ENCODE measurements around the gene MAP2K6. TPM values are rescaled to one million over a fixed set of nuclear protein-coding genes. Genes with fewer than 3 reads are reported as not detected.
A peak's percentile ranks its signal among the peaks of the same experiment; 100 is the strongest.

The MAP2K6 gene
- 22.8 TPM for total RNA-seq
- 10 to 100 TPM; 12.6 to 17.4 (median 16.6) TPM for polyA plus RNA-seq (ENCODE audit: insufficient read depth in 1 of 8, insufficient read length in 8 of 8, low replicate concordance in 1 of 8)
- long read RNA-seq, donor 1, full-length matches to known transcripts, result 2 of 2 reads
- long read RNA-seq, donor 1, partial matches to known transcripts, result 0 of 2 reads
- long read RNA-seq, donor 1, other reads (novel, unspliced or antisense), result 0 of 2 reads
- long read RNA-seq, donor 2, result 0 reads
- long read RNA-seq, donor 3, result 0 reads
- long read RNA-seq, donor 4, full-length matches to known transcripts, result 6 of 6 reads
- long read RNA-seq, donor 4, partial matches to known transcripts, result 0 of 6 reads
- long read RNA-seq, donor 4, other reads (novel, unspliced or antisense), result 0 of 6 reads
- long read RNA-seq, donor 5, full-length matches to known transcripts, result 9 of 9 reads
- long read RNA-seq, donor 5, partial matches to known transcripts, result 0 of 9 reads
- long read RNA-seq, donor 5, other reads (novel, unspliced or antisense), result 0 of 9 reads
- long read RNA-seq, donor 6, full-length matches to known transcripts, result 1 of 1 reads
- long read RNA-seq, donor 6, partial matches to known transcripts, result 0 of 1 reads
- long read RNA-seq, donor 6, other reads (novel, unspliced or antisense), result 0 of 1 reads
- long read RNA-seq, donor 7, full-length matches to known transcripts, result 2 of 2 reads
- long read RNA-seq, donor 7, partial matches to known transcripts, result 0 of 2 reads
- long read RNA-seq, donor 7, other reads (novel, unspliced or antisense), result 0 of 2 reads
- long read RNA-seq, donor 8, full-length matches to known transcripts, result 5 of 5 reads
- long read RNA-seq, donor 8, partial matches to known transcripts, result 0 of 5 reads
- long read RNA-seq, donor 8, other reads (novel, unspliced or antisense), result 0 of 5 reads
- long read RNA-seq, donor 9, full-length matches to known transcripts, result 5 of 5 reads
- long read RNA-seq, donor 9, partial matches to known transcripts, result 0 of 5 reads
- long read RNA-seq, donor 9, other reads (novel, unspliced or antisense), result 0 of 5 reads
- long read RNA-seq, donor 10, full-length matches to known transcripts, result 5 of 5 reads
- long read RNA-seq, donor 10, partial matches to known transcripts, result 0 of 5 reads
- long read RNA-seq, donor 10, other reads (novel, unspliced or antisense), result 0 of 5 reads
- long read RNA-seq, donor 11, full-length matches to known transcripts, result 2 of 10 reads
- long read RNA-seq, donor 11, partial matches to known transcripts, result 8 of 10 reads
- long read RNA-seq, donor 11, other reads (novel, unspliced or antisense), result 0 of 10 reads

DNA sequence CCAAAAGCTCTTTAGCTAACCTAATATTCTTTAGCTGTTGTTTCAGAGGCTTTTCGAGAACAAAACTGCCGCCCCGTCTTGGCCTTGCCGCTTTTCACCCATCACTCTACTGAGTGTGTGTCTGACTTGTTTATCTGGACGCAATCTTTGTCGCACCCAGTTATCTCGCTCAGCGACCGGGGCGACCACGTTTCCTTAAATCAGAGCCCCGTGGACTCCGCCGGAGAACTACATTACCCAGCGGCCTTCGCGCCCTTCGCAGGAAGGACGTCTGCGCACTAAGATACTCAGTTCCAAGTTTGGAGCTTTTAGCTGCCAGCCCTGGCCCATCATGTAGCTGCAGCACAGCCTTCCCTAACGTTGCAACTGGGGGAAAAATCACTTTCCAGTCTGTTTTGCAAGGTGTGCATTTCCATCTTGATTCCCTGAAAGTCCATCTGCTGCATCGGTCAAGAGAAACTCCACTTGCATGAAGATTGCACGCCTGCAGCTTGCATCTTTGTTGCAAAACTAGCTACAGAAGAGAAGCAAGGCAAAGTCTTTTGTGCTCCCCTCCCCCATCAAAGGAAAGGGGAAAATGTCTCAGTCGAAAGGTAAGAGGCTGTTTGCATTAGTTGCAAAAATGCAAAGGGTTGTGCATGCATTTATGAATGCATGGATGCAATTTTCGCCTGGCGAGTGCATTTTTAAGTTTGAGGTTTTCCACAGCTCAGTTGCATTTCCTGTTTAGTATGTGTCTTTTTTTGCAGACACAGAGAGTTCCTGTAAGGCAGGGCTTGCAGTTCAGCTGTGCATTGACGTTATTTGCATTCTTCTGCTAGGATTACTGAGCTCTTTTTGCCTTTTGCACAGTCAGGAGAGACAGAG lies at the start of gene MAP2K6:
MAP2K6 (plus strand) TSS at position 290 of the 867 bp plus-strand sequence; CDS start at position 578, 288 bp downstream.
- no peaks in the 10 kb centered on the region for H3K36me3 ChIP-seq (ENCODE audit: control insufficient read depth, insufficient read depth, low read length)
- H3K4me3 ChIP-seq (ENCODE audit: low read length), result peak within 1 kb of the TSS; percentile 79
- WGBS (ENCODE audit: insufficient coverage), result 2% methylated on average over 25 of the region's 27 CpGs
- no peaks in the 10 kb centered on the region for H3K9me3 ChIP-seq (replicated peaks; ENCODE audit: control insufficient read depth, low read depth, low read length)
- H3K4me1 ChIP-seq (ENCODE audit: control insufficient read depth, insufficient read depth, low read length), result peaks cover 2% of the 10 kb centered on the region
- H3K27ac ChIP-seq (ENCODE audit: low read length), result peak within 1 kb of the TSS; percentile 55
- H3K27me3 ChIP-seq (ENCODE audit: control insufficient read depth, insufficient read depth, low read length), result no peaks in the 10 kb centered on the region
- DNase-seq, result peak; percentile 95

DNA sequence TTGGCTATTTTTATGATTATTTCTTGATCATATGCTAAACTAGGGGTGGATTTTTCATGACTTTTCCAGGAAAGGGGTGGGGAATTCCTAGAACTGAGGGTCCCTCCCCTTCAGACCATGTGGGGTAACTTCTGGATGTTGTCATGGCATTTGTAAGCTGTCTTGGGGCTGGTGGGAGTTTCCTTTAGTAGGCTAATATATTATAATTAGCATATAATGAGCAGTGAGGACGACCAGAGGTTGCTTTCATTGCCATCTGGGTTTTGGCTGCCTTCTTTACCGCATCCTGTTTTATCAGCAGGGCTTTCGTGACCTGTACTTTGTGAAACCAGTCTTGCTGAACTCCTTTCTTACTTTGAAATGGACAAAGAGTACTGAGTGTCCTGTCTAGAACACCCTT lies 47.2 kb upstream of the MAP2K6 start:
- 93% methylated on average over 2 of the region's 3 CpGs for WGBS (ENCODE audit: insufficient coverage)
- no peaks in the 10 kb centered on the region for H3K27me3 ChIP-seq (ENCODE audit: control insufficient read depth, insufficient read depth, low read length)

DNA sequence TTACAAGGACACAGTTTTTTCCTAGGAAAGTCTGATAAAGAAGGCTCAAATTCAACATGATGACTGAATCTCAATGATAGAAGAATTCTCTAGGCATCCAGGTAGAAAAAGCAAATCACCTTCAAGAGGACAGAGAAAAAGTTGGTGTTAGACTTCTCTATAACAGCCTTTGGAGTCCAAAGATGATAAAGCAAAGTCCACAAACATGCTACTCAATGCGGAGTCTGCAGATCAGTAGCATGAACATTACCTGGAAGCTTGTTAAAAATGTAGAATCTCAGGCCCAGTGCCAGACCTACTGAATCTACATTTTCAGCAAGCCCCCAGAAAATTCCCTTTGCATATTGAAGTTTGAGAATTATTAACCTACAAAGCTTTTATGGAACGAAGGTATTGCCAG lies 41.4 kb upstream of the MAP2K6 start:
- Histone ChIP-seq H3K4me3 (ENCODE audit: low read length) (no peak overlapping the region), H3K36me3 (ENCODE audit: control insufficient read depth, insufficient read depth, low read length) (no peaks in the 10 kb centered on the region), H3K27me3 (ENCODE audit: control insufficient read depth, insufficient read depth, low read length) (no peaks in the 10 kb centered on the region), H3K27ac (ENCODE audit: low read length) (no peak overlapping the region), H3K4me1 (ENCODE audit: control insufficient read depth, insufficient read depth, low read length) (no peaks in the 10 kb centered on the region), H3K9me3 (replicated peaks; ENCODE audit: control insufficient read depth, low read depth, low read length) (no peaks in the 10 kb centered on the region)
- WGBS (ENCODE audit: insufficient coverage), result no CpG with 5 or more reads among the region's 2 CpGs
- no peak for DNase-seq

More for the DNA sequence above, 47.2 kb upstream of the MAP2K6 start:
- DNase-seq, result no peak
- Histone ChIP-seq H3K4me1 (ENCODE audit: control insufficient read depth, insufficient read depth, low read length) (no peaks in the 10 kb centered on the region), H3K36me3 (ENCODE audit: control insufficient read depth, insufficient read depth, low read length) (no peaks in the 10 kb centered on the region), H3K9me3 (replicated peaks; ENCODE audit: control insufficient read depth, low read depth, low read length) (no peaks in the 10 kb centered on the region), H3K27ac (ENCODE audit: low read length) (no peak overlapping the region), H3K4me3 (ENCODE audit: low read length) (no peak overlapping the region)

DNA sequence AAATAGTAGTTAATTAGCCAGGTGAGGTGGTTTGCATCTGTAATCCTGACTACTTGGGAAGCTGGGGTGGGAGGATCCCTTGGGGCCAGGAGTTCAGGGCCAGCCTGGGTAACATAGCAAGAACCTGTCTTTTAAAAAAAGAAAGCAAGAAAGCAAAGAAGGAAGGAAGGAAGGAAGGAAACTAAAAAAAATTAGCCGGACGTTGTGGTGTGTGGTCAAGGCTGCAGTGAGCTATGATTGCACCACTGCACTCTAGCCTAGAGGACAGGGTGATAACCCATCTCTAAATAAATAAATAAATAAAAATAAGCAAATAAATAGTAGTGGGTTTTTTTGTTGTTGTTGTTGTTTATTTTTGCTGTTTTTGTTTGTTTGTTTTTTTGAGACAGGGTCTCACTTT lies 39.3 kb upstream of the MAP2K6 start:
- Histone ChIP-seq H3K9me3 (replicated peaks; ENCODE audit: control insufficient read depth, low read depth, low read length) (no peaks in the 10 kb centered on the region), H3K27ac (ENCODE audit: low read length) (no peak overlapping the region), H3K4me3 (ENCODE audit: low read length) (no peak overlapping the region), H3K36me3 (ENCODE audit: control insufficient read depth, insufficient read depth, low read length) (no peaks in the 10 kb centered on the region), H3K27me3 (ENCODE audit: control insufficient read depth, insufficient read depth, low read length) (no peaks in the 10 kb centered on the region), H3K4me1 (ENCODE audit: control insufficient read depth, insufficient read depth, low read length) (no peaks in the 10 kb centered on the region)
- DNase-seq, result no peak
- no CpG with 5 or more reads among the region's 2 CpGs for WGBS (ENCODE audit: insufficient coverage)

DNA sequence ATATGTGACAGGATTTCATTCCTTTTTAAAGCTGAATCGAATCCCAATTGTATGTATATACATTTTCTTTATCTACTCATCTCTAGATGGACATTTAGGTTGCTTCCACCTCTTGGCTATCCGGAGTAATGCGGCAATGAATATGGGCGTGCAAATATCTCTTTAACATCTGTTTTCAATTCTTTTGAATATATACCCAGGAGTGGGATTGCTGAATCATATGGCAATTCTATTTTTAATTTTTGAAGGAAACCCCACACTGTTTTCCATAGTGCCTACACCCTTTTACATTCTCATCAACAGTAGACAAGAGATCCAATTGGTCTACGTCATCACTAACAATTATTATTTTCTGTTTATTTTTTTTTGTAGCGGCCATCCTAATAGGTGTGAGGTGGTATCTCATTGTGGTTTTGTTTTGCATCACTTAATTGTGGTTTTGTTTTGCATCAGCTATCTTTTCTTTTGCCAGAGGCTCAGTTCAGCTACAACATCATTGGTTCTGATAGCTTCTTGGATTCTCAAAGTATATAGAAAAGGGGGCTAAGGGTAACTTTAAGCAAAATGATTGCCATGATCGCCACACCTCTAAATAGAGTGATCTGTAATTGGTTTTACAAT lies 25.6 kb upstream of the MAP2K6 start:
- H3K36me3 ChIP-seq (ENCODE audit: control insufficient read depth, insufficient read depth, low read length), result no peaks in the 10 kb centered on the region
- H3K27me3 ChIP-seq (ENCODE audit: control insufficient read depth, insufficient read depth, low read length), result no peaks in the 10 kb centered on the region
- H3K9me3 ChIP-seq (replicated peaks; ENCODE audit: control insufficient read depth, low read depth, low read length), result no peaks in the 10 kb centered on the region
- no peak overlapping the region for H3K4me3 ChIP-seq (ENCODE audit: low read length)
- no CpG with 5 or more reads among the region's 7 CpGs for WGBS (ENCODE audit: insufficient coverage)
- no peaks in the 10 kb centered on the region for H3K4me1 ChIP-seq (ENCODE audit: control insufficient read depth, insufficient read depth, low read length)
- DNase-seq, result peak; percentile 52
- no peak overlapping the region for H3K27ac ChIP-seq (ENCODE audit: low read length)

DNA sequence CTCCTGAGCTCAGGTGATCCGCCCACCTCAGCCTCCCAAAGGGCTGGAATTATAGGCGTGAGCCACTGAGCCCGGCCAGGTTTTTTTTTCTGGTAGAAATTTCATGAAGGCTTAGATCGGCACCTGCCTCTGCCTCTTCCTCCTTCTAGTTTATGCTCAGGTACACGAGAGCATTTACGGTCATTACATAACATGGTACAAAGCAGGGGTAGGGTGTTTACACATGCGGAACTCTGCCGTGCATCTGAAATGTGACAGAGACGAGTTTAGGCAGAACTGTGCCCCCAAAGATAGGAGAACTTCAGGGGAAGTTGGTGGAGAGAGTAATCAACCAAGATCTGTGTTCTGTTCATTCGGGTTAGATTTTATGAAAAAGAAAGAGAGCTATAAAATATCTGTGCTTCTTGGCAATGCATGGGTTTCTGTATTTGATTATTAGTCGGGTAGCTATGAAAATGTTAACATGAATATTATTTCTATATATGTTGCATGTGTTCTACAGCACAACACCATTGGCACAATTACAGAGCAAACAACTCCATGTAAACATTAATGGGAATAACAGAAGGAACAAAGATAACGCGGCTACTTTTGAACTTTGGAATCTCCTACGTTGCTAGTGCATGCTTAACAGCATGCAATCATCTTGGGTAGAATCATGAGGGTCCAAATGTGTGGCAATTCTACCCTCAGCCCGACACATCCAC lies 23.5 kb upstream of the MAP2K6 start:
- DNase-seq, result no peak
- Histone ChIP-seq H3K9me3 (replicated peaks; ENCODE audit: control insufficient read depth, low read depth, low read length) (no peaks in the 10 kb centered on the region), H3K27ac (ENCODE audit: low read length) (no peak overlapping the region), H3K36me3 (ENCODE audit: control insufficient read depth, insufficient read depth, low read length) (no peaks in the 10 kb centered on the region), H3K4me1 (ENCODE audit: control insufficient read depth, insufficient read depth, low read length) (no peaks in the 10 kb centered on the region), H3K27me3 (ENCODE audit: control insufficient read depth, insufficient read depth, low read length) (no peaks in the 10 kb centered on the region), H3K4me3 (ENCODE audit: low read length) (no peak overlapping the region)
- 82% methylated on average over 7 of the region's 15 CpGs for WGBS (ENCODE audit: insufficient coverage)

DNA sequence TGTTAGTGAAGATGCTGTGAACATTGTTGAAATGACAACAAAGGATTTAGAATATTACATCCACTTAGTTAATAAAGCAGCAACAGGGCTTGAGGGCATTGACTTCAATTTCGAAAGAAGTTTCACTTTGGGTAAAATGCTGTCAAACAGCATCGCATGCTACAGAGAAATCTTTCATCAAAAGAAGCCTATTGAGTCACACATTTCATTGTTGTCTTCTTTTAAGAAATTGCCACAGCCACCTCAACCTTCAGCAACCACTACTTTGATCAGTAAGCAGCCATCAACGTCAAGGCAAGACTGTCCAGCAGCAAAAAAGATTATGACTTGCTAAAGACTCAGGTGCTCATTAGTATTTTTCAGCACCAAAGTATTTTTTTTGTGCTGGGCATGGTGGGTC lies 13.2 kb upstream of the MAP2K6 start:
- H3K36me3 ChIP-seq (ENCODE audit: control insufficient read depth, insufficient read depth, low read length), result no peaks in the 10 kb centered on the region
- H3K4me1 ChIP-seq (ENCODE audit: control insufficient read depth, insufficient read depth, low read length), result no peaks in the 10 kb centered on the region
- no peak overlapping the region for H3K27ac ChIP-seq (ENCODE audit: low read length)
- no peak overlapping the region for H3K4me3 ChIP-seq (ENCODE audit: low read length)
- peaks cover 4% of the 10 kb centered on the region for H3K9me3 ChIP-seq (replicated peaks; ENCODE audit: control insufficient read depth, low read depth, low read length)
- 100% methylated on average over 1 of the region's 3 CpGs for WGBS (ENCODE audit: insufficient coverage)
- H3K27me3 ChIP-seq (ENCODE audit: control insufficient read depth, insufficient read depth, low read length), result no peaks in the 10 kb centered on the region
- DNase-seq, result no peak

DNA sequence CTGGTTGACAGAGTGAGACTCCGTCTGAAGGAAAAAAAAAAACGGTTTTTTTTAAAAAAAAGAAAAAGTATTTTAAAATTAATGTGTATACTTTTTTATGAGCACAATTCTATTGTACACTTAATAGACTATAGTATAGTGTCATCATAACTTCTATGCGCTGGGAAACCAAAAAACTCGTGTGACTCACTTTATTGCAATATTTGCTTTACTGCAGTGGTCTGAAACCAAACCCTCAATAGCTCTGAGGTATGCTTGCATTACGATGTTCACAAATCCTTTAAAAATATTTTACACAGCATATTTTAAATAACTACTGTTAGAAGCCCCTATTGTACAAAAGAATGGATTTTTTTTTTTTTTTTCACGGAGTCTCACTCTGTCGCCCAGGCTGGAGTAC lies 12.4 kb upstream of the MAP2K6 start:
- peaks cover 4% of the 10 kb centered on the region for H3K9me3 ChIP-seq (replicated peaks; ENCODE audit: control insufficient read depth, low read depth, low read length)
- H3K4me3 ChIP-seq (ENCODE audit: low read length), result no peak overlapping the region
- no peaks in the 10 kb centered on the region for H3K27me3 ChIP-seq (ENCODE audit: control insufficient read depth, insufficient read depth, low read length)
- no peaks in the 10 kb centered on the region for H3K4me1 ChIP-seq (ENCODE audit: control insufficient read depth, insufficient read depth, low read length)
- H3K36me3 ChIP-seq (ENCODE audit: control insufficient read depth, insufficient read depth, low read length), result no peaks in the 10 kb centered on the region
- no CpG with 5 or more reads among the region's 7 CpGs for whole genome bisulfite sequencing (ENCODE audit: insufficient coverage)
- no peak overlapping the region for H3K27ac ChIP-seq (ENCODE audit: low read length)
- DNase-seq, result no peak

Measured in muscle of leg (tissue), 16 donors.